Measurements from ENCODE around the gene HERC2. TPM values are rescaled to one million over a fixed set of nuclear protein-coding genes. Genes with fewer than 3 reads are reported as not detected.

The HERC2 gene
- polyA plus RNA-seq, 2 donors: 19.4 to 28.2 TPM

- no peaks in the 10 kb centered on the region for H3K27me3 ChIP-seq (ENCODE audit: control insufficient read depth in 1 of 2, insufficient read depth in 2 of 2, low read length in 2 of 2)
- H3K9me3 ChIP-seq (ENCODE audit: control insufficient read depth in 2 of 2, insufficient read depth in 1 of 2, low read depth in 1 of 2, low read length in 1 of 2): no peaks in the 10 kb centered on the region
- H3K27ac ChIP-seq (ENCODE audit: low read depth in 2 of 2, low read length in 1 of 2): no peak overlapping the region
- H3K36me3 ChIP-seq (ENCODE audit: control insufficient read depth in 2 of 2, insufficient read depth in 2 of 2, low read length in 1 of 2): peaks cover 2 to 9% of the 10 kb centered on the region in 2 donors
- no peak overlapping the region for H3K4me3 ChIP-seq (ENCODE audit: low read depth in 1 of 2, low read length in 2 of 2)
- H3K4me1 ChIP-seq (ENCODE audit: control insufficient read depth in 2 of 2, insufficient read depth in 2 of 2, low read length in 1 of 2): no peaks in the 10 kb centered on the region
- 91 to 94% methylated on average over 3 of the region's 3 CpGs for WGBS, 2 donors
These were observed 35.9 kb downstream of the HERC2 start for GRCh38 chr15:28286031-28286430.

- WGBS, 2 donors: 95 to 97% methylated on average over 7 of the region's 7 CpGs
- H3K27ac ChIP-seq (ENCODE audit: low read depth in 2 of 2, low read length in 1 of 2): no peak overlapping the region
- H3K9me3 ChIP-seq (ENCODE audit: control insufficient read depth in 2 of 2, insufficient read depth in 1 of 2, low read depth in 1 of 2, low read length in 1 of 2): no peaks in the 10 kb centered on the region
- no peaks in the 10 kb centered on the region for H3K27me3 ChIP-seq (ENCODE audit: control insufficient read depth in 1 of 2, insufficient read depth in 2 of 2, low read length in 2 of 2)
- peaks cover 0 to 10% of the 10 kb centered on the region in 2 donors for H3K36me3 ChIP-seq (ENCODE audit: control insufficient read depth in 2 of 2, insufficient read depth in 2 of 2, low read length in 1 of 2)
- H3K4me3 ChIP-seq (ENCODE audit: low read depth in 1 of 2, low read length in 2 of 2): no peak overlapping the region
- H3K4me1 ChIP-seq (ENCODE audit: control insufficient read depth in 2 of 2, insufficient read depth in 2 of 2, low read length in 1 of 2): no peaks in the 10 kb centered on the region
These were observed 40.1 kb downstream of the HERC2 start for GRCh38 chr15:28281876-28282275.

- H3K4me1 ChIP-seq (ENCODE audit: control insufficient read depth in 2 of 2, insufficient read depth in 2 of 2, low read length in 1 of 2): no peaks in the 10 kb centered on the region
- WGBS, 2 donors: 97 to 99% methylated on average over 16 of the region's 16 CpGs
- peaks cover 0 to 29% of the 10 kb centered on the region in 2 donors for H3K36me3 ChIP-seq (ENCODE audit: control insufficient read depth in 2 of 2, insufficient read depth in 2 of 2, low read length in 1 of 2)
- no peak overlapping the region for H3K4me3 ChIP-seq (ENCODE audit: low read depth in 1 of 2, low read length in 2 of 2)
- no peaks in the 10 kb centered on the region for H3K27me3 ChIP-seq (ENCODE audit: control insufficient read depth in 1 of 2, insufficient read depth in 2 of 2, low read length in 2 of 2)
- no peak overlapping the region for H3K27ac ChIP-seq (ENCODE audit: low read depth in 2 of 2, low read length in 1 of 2)
- no peaks in the 10 kb centered on the region for H3K9me3 ChIP-seq (ENCODE audit: control insufficient read depth in 2 of 2, insufficient read depth in 1 of 2, low read depth in 1 of 2, low read length in 1 of 2)
These were observed 47.3 kb downstream of the HERC2 start for GRCh38 chr15:28274635-28275034.

GRCh38 chr15:28273873-28274610 lies 47.9 kb downstream of the HERC2 start:
- Histone ChIP-seq H3K4me3 (ENCODE audit: low read depth in 1 of 2, low read length in 2 of 2) (no peak overlapping the region), H3K9me3 (ENCODE audit: control insufficient read depth in 2 of 2, insufficient read depth in 1 of 2, low read depth in 1 of 2, low read length in 1 of 2) (no peaks in the 10 kb centered on the region), H3K27me3 (ENCODE audit: control insufficient read depth in 1 of 2, insufficient read depth in 2 of 2, low read length in 2 of 2) (no peaks in the 10 kb centered on the region), H3K27ac (ENCODE audit: low read depth in 2 of 2, low read length in 1 of 2) (no peak overlapping the region), H3K36me3 (ENCODE audit: control insufficient read depth in 2 of 2, insufficient read depth in 2 of 2, low read length in 1 of 2) (peaks cover 0 to 32% of the 10 kb centered on the region in 2 donors), H3K4me1 (ENCODE audit: control insufficient read depth in 2 of 2, insufficient read depth in 2 of 2, low read length in 1 of 2) (no peaks in the 10 kb centered on the region)
- WGBS, 2 donors: 91 to 92% methylated on average over 27 of the region's 27 CpGs

GRCh38 chr15:28273468-28273867 lies 48.5 kb downstream of the HERC2 start:
- H3K27ac ChIP-seq (ENCODE audit: low read depth in 2 of 2, low read length in 1 of 2): no peak overlapping the region
- no peak overlapping the region for H3K4me3 ChIP-seq (ENCODE audit: low read depth in 1 of 2, low read length in 2 of 2)
- H3K27me3 ChIP-seq (ENCODE audit: control insufficient read depth in 1 of 2, insufficient read depth in 2 of 2, low read length in 2 of 2): no peaks in the 10 kb centered on the region
- WGBS, 2 donors: 63 to 64% methylated on average over 5 of the region's 5 CpGs
- H3K4me1 ChIP-seq (ENCODE audit: control insufficient read depth in 2 of 2, insufficient read depth in 2 of 2, low read length in 1 of 2): no peaks in the 10 kb centered on the region
- H3K9me3 ChIP-seq (ENCODE audit: control insufficient read depth in 2 of 2, insufficient read depth in 1 of 2, low read depth in 1 of 2, low read length in 1 of 2): no peaks in the 10 kb centered on the region
- H3K36me3 ChIP-seq (ENCODE audit: control insufficient read depth in 2 of 2, insufficient read depth in 2 of 2, low read length in 1 of 2): peaks cover 4 to 37% of the 10 kb centered on the region in 2 donors

GRCh38 chr15:28272587-28272986 lies 49.4 kb downstream of the HERC2 start:
- WGBS, 2 donors: 94 to 97% methylated on average over 8 of the region's 8 CpGs
- no peaks in the 10 kb centered on the region for H3K9me3 ChIP-seq (ENCODE audit: control insufficient read depth in 2 of 2, insufficient read depth in 1 of 2, low read depth in 1 of 2, low read length in 1 of 2)
- H3K36me3 ChIP-seq (ENCODE audit: control insufficient read depth in 2 of 2, insufficient read depth in 2 of 2, low read length in 1 of 2): peaks cover 9 to 42% of the 10 kb centered on the region in 2 donors
- no peak overlapping the region for H3K27ac ChIP-seq (ENCODE audit: low read depth in 2 of 2, low read length in 1 of 2)
- H3K4me1 ChIP-seq (ENCODE audit: control insufficient read depth in 2 of 2, insufficient read depth in 2 of 2, low read length in 1 of 2): no peaks in the 10 kb centered on the region
- no peak overlapping the region for H3K4me3 ChIP-seq (ENCODE audit: low read depth in 1 of 2, low read length in 2 of 2)
- no peaks in the 10 kb centered on the region for H3K27me3 ChIP-seq (ENCODE audit: control insufficient read depth in 1 of 2, insufficient read depth in 2 of 2, low read length in 2 of 2)

GRCh38 chr15:28271697-28272260 lies 50.2 kb downstream of the HERC2 start:
- WGBS, 2 donors: 91 to 93% methylated on average over 15 of the region's 15 CpGs
- Histone ChIP-seq H3K9me3 (ENCODE audit: control insufficient read depth in 2 of 2, insufficient read depth in 1 of 2, low read depth in 1 of 2, low read length in 1 of 2) (no peaks in the 10 kb centered on the region), H3K27ac (ENCODE audit: low read depth in 2 of 2, low read length in 1 of 2) (no peak overlapping the region), H3K4me1 (ENCODE audit: control insufficient read depth in 2 of 2, insufficient read depth in 2 of 2, low read length in 1 of 2) (no peaks in the 10 kb centered on the region), H3K36me3 (ENCODE audit: control insufficient read depth in 2 of 2, insufficient read depth in 2 of 2, low read length in 1 of 2) (peaks cover 9 to 45% of the 10 kb centered on the region in 2 donors), H3K27me3 (ENCODE audit: control insufficient read depth in 1 of 2, insufficient read depth in 2 of 2, low read length in 2 of 2) (no peaks in the 10 kb centered on the region), H3K4me3 (ENCODE audit: low read depth in 1 of 2, low read length in 2 of 2) (no peak overlapping the region)

- WGBS, 2 donors: 81 to 86% methylated on average over 8 of the region's 8 CpGs
- Histone ChIP-seq H3K4me1 (ENCODE audit: control insufficient read depth in 2 of 2, insufficient read depth in 2 of 2, low read length in 1 of 2) (no peaks in the 10 kb centered on the region), H3K9me3 (ENCODE audit: control insufficient read depth in 2 of 2, insufficient read depth in 1 of 2, low read depth in 1 of 2, low read length in 1 of 2) (no peaks in the 10 kb centered on the region), H3K27ac (ENCODE audit: low read depth in 2 of 2, low read length in 1 of 2) (no peak overlapping the region), H3K4me3 (ENCODE audit: low read depth in 1 of 2, low read length in 2 of 2) (no peak overlapping the region), H3K36me3 (ENCODE audit: control insufficient read depth in 2 of 2, insufficient read depth in 2 of 2, low read length in 1 of 2) (peaks cover 14 to 46% of the 10 kb centered on the region in 2 donors), H3K27me3 (ENCODE audit: control insufficient read depth in 1 of 2, insufficient read depth in 2 of 2, low read length in 2 of 2) (no peaks in the 10 kb centered on the region)
These were observed 52.9 kb downstream of the HERC2 start for GRCh38 chr15:28269097-28269496.

- no peaks in the 10 kb centered on the region for H3K4me1 ChIP-seq (ENCODE audit: control insufficient read depth in 2 of 2, insufficient read depth in 2 of 2, low read length in 1 of 2)
- H3K27me3 ChIP-seq (ENCODE audit: control insufficient read depth in 1 of 2, insufficient read depth in 2 of 2, low read length in 2 of 2): no peaks in the 10 kb centered on the region
- H3K36me3 ChIP-seq (ENCODE audit: control insufficient read depth in 2 of 2, insufficient read depth in 2 of 2, low read length in 1 of 2): peaks cover 14 to 45% of the 10 kb centered on the region in 2 donors
- no peak overlapping the region for H3K4me3 ChIP-seq (ENCODE audit: low read depth in 1 of 2, low read length in 2 of 2)
- no peak overlapping the region for H3K27ac ChIP-seq (ENCODE audit: low read depth in 2 of 2, low read length in 1 of 2)
- H3K9me3 ChIP-seq (ENCODE audit: control insufficient read depth in 2 of 2, insufficient read depth in 1 of 2, low read depth in 1 of 2, low read length in 1 of 2): no peaks in the 10 kb centered on the region
These were observed 54.3 kb downstream of the HERC2 start for GRCh38 chr15:28267727-28268126.
